GM10847 (cell line): ENCODE measurements around the gene TMEM163.

Experiments used
- POLR2A ChIP-seq: IDR thresholded peaks from 2 replicates; pipeline ENCODE4 v1.6.1; 2011; ENCODE audit not compliant: insufficient read length; ENCODE audit errors: extremely low read depth

The TMEM163 gene

GRCh38 chr2:134482766-134483340, 235.9 kb downstream of the TMEM163 start:
- no peak for TF ChIP-seq POLR2A

GRCh38 chr2:134482131-134482723, 236.6 kb downstream of the TMEM163 start:
- TF ChIP-seq POLR2A, result no peak

- TF ChIP-seq POLR2A, result no peak
Measured at GRCh38 chr2:134479696-134480330, 239.0 kb downstream of the TMEM163 start.

- no peak for TF ChIP-seq POLR2A
Measured at GRCh38 chr2:134470561-134471168, 248.1 kb downstream of the TMEM163 start.

GRCh38 chr2:134469516-134470115, 249.2 kb downstream of the TMEM163 start:
- no peak for TF ChIP-seq POLR2A

- no peak for TF ChIP-seq POLR2A
Measured at GRCh38 chr2:134468776-134469175, 250.0 kb downstream of the TMEM163 start.

- TF ChIP-seq POLR2A, result no peak
Measured at GRCh38 chr2:134468164-134468563, 250.6 kb downstream of the TMEM163 start.

- no peak for TF ChIP-seq POLR2A
Measured at GRCh38 chr2:134466141-134466540, 252.7 kb downstream of the TMEM163 start.

- no peak for TF ChIP-seq POLR2A
Measured at GRCh38 chr2:134465228-134466105, 253.3 kb downstream of the TMEM163 start.

GRCh38 chr2:134463699-134464022, 255.1 kb downstream of the TMEM163 start:
- no peak for TF ChIP-seq POLR2A

- no peak for TF ChIP-seq POLR2A
Measured at GRCh38 chr2:134462791-134463698, 255.8 kb downstream of the TMEM163 start.

GRCh38 chr2:134462275-134462674, 256.5 kb downstream of the TMEM163 start:
- no peak for TF ChIP-seq POLR2A

GRCh38 chr2:134461511-134461910, 257.3 kb downstream of the TMEM163 start:
- no peak for TF ChIP-seq POLR2A

- no peak for TF ChIP-seq POLR2A
Measured at GRCh38 chr2:134460583-134460998, 258.2 kb downstream of the TMEM163 start.

GRCh38 chr2:134459706-134460406, 258.9 kb downstream of the TMEM163 start:
- no peak for TF ChIP-seq POLR2A
